Measurements from ENCODE around the gene ZNF70. TPM values are rescaled to one million over a fixed set of nuclear protein-coding genes. Genes with fewer than 3 reads are reported as not detected.
A peak's percentile ranks its signal among the peaks of the same experiment; 100 is the strongest.

The ZNF70 gene
- total and polyA plus RNA-seq, 2 of the 13 experiments (the other 11 are each of a cell fraction or from before 2014, with no cell fraction given), result 0.62 to 3.6 TPM

DNA sequence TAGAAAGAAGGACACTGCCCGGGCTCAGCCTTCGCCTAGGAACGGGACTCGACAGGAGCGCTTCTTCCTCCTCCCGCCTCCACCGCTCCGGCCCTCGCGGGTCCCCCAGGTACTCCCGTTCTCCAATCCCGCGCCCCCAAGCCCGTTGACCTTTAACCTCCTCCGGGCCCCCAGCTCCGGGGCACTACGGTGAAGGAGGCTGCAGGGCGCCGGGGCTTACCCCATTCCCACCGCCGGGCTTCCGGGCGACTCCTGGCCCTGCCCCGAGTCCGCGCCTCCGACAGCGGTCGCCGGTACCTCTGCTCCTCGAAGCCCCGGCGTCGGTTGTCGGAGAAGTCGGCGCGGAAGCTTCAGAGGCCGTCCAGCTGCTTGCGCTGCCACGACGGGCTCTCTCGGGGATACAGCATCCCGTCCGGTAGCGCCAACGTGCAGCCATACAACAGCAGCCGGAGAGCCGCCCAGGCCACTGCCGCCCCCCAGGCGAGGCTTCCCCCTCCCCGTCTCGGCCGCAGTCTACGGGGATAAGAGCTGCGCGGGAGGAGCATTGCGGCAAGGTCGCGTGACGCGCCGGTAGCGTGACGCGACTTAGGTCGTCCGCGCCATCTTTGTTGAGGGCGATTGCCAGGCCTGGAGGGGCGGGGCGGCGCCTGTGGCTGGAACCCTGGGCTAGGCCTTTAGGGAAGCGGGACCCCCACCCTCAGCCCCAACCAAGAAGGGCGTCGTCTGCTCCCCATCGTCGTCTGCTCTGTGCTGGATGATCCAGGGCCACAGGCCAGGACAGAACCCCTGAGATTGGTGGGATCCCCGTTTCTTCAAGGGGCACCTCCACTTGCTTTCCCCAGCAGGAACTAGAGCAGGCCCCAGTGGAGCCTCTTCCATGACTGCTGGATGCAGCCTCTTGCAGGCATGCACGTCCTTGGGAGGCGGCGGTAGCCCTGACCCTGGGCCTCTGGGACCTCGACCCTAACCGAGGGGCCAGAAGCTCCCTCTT is 33.8 kb downstream of the ZNF70 start (continued):
- no peak for TF ChIP-seq NR1H2 (CRISPR knock-in tag; IDR thresholded peaks at IDR 0.05; ENCODE audit: borderline replicate concordance, low read depth)
- TF ChIP-seq, protein P1, sequence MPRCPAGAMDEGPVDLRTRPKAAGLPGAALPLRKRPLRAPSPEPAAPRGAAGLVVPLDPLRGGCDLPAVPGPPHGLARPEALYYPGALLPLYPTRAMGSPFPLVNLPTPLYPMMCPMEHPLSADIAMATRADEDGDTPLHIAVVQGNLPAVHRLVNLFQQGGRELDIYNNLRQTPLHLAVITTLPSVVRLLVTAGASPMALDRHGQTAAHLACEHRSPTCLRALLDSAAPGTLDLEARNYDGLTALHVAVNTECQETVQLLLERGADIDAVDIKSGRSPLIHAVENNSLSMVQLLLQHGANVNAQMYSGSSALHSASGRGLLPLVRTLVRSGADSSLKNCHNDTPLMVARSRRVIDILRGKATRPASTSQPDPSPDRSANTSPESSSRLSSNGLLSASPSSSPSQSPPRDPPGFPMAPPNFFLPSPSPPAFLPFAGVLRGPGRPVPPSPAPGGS (CRISPR knock-in tag; IDR thresholded peaks at IDR 0.05), result peak; percentile 84
- TF ChIP-seq, protein P2, sequence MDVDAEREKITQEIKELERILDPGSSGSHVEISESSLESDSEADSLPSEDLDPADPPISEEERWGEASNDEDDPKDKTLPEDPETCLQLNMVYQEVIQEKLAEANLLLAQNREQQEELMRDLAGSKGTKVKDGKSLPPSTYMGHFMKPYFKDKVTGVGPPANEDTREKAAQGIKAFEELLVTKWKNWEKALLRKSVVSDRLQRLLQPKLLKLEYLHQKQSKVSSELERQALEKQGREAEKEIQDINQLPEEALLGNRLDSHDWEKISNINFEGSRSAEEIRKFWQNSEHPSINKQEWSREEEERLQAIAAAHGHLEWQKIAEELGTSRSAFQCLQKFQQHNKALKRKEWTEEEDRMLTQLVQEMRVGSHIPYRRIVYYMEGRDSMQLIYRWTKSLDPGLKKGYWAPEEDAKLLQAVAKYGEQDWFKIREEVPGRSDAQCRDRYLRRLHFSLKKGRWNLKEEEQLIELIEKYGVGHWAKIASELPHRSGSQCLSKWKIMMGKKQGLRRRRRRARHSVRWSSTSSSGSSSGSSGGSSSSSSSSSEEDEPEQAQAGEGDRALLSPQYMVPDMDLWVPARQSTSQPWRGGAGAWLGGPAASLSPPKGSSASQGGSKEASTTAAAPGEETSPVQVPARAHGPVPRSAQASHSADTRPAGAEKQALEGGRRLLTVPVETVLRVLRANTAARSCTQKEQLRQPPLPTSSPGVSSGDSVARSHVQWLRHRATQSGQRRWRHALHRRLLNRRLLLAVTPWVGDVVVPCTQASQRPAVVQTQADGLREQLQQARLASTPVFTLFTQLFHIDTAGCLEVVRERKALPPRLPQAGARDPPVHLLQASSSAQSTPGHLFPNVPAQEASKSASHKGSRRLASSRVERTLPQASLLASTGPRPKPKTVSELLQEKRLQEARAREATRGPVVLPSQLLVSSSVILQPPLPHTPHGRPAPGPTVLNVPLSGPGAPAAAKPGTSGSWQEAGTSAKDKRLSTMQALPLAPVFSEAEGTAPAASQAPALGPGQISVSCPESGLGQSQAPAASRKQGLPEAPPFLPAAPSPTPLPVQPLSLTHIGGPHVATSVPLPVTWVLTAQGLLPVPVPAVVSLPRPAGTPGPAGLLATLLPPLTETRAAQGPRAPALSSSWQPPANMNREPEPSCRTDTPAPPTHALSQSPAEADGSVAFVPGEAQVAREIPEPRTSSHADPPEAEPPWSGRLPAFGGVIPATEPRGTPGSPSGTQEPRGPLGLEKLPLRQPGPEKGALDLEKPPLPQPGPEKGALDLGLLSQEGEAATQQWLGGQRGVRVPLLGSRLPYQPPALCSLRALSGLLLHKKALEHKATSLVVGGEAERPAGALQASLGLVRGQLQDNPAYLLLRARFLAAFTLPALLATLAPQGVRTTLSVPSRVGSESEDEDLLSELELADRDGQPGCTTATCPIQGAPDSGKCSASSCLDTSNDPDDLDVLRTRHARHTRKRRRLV (CRISPR knock-in tag; IDR thresholded peaks at IDR 0.05), result peak; percentile 95
- TF ChIP-seq RFXANK (CRISPR knock-in tag; IDR thresholded peaks at IDR 0.05), result 0 out of 2 replicates have a peak, but pooled peaks have one; percentile 76
- TF ChIP-seq ZNF496 (CRISPR knock-in tag; IDR thresholded peaks at IDR 0.05; ENCODE audit: insufficient replicate concordance), result no peak
- TF ChIP-seq KDM5B (CRISPR knock-in tag; IDR thresholded peaks at IDR 0.05; ENCODE audit: borderline replicate concordance), result peak; percentile 89
- TF ChIP-seq NCOR1 (IDR thresholded peaks at IDR 0.05; ENCODE audit: borderline replicate concordance, low read length), result no peak
- peak; percentile 94 for TF ChIP-seq ZNF501 (CRISPR knock-in tag; IDR thresholded peaks at IDR 0.05)
- no peak for TF ChIP-seq ZNF724P (CRISPR knock-in tag; IDR thresholded peaks at IDR 0.05; ENCODE audit: borderline replicate concordance)
- no peak for TF ChIP-seq HNF4G (IDR thresholded peaks at IDR 0.05; ENCODE audit: borderline replicate concordance, low read depth, low read length)
- TF ChIP-seq HNF4G (CRISPR knock-in tag; IDR thresholded peaks at IDR 0.05; ENCODE audit: borderline replicate concordance, low read depth), result 0 out of 2 replicates have a peak, but pooled peaks have one; percentile 10
- 0 out of 2 replicates have a peak, but pooled peaks have one; percentile 47 for TF ChIP-seq ZNF674 (CRISPR knock-in tag; IDR thresholded peaks at IDR 0.05; ENCODE audit: low read depth)
- TF ChIP-seq GABPA (IDR thresholded peaks at IDR 0.05; ENCODE audit: low read depth, low read length), result no peak
- TF ChIP-seq GABPA (CRISPR knock-in tag; IDR thresholded peaks at IDR 0.05; ENCODE audit: low read depth), result peak; percentile 79
- TF ChIP-seq ZNF547 (CRISPR knock-in tag; IDR thresholded peaks at IDR 0.05), result peak; percentile 91
- no peak for TF ChIP-seq RFX1 (IDR thresholded peaks at IDR 0.05)
- TF ChIP-seq, protein P3, sequence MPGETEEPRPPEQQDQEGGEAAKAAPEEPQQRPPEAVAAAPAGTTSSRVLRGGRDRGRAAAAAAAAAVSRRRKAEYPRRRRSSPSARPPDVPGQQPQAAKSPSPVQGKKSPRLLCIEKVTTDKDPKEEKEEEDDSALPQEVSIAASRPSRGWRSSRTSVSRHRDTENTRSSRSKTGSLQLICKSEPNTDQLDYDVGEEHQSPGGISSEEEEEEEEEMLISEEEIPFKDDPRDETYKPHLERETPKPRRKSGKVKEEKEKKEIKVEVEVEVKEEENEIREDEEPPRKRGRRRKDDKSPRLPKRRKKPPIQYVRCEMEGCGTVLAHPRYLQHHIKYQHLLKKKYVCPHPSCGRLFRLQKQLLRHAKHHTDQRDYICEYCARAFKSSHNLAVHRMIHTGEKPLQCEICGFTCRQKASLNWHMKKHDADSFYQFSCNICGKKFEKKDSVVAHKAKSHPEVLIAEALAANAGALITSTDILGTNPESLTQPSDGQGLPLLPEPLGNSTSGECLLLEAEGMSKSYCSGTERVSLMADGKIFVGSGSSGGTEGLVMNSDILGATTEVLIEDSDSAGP (CRISPR knock-in tag; IDR thresholded peaks at IDR 0.05; ENCODE audit: borderline replicate concordance), result peak; percentile 90
- TF ChIP-seq GATAD1 (CRISPR knock-in tag; IDR thresholded peaks at IDR 0.05), result peak; percentile 84
- TF ChIP-seq ELF3 (CRISPR knock-in tag; IDR thresholded peaks at IDR 0.05), result 0 out of 2 replicates have a peak, but pooled peaks have one; percentile 42
